Endothelial cell of umbilical vein (primary cell): ENCODE results near the gene CSK. TPM values are rescaled to one million over a fixed set of nuclear protein-coding genes. Genes with fewer than 3 reads are reported as not detected.

Experiments
- BruUV-seq: library from RNA; stranded (reverse); fragments of 400-500 nt; replicated peaks from 2 replicates; lab custom pipeline; 2021; lab: Mats Ljungman, UMichigan
- CTCF ChIA-PET: fragments of 300-600, 350-600 bp; sonication (Branson Sonifier 250); formaldehyde crosslinking; loops from one replicate; lab custom pipeline; 2021; ENCODE audit warnings: antibody characterized with exemption, inconsistent platforms; lab: Charles Lee
- POLR2A ChIA-PET: fragments of 300-600, 350-600 bp; sonication (Branson Sonifier 250); formaldehyde crosslinking; loops from one replicate; lab custom pipeline; 2021; ENCODE audit warnings: antibody characterized with exemption, inconsistent platforms; lab: Charles Lee
- DNase-seq: peaks from one replicate; pipeline ENCODE4 v3.0.0-alpha.2; 2011; ENCODE audit warnings: low read depth, low spot score
- FAIRE-seq: peaks from 2 replicates; lab custom pipeline; 2011; peaks lifted over from hg19 to GRCh38; lab: Jason Lieb, UNC
- H2AFZ ChIP-seq: 2 replicates; pipeline ENCODE4 v1.6.0; 2012; ENCODE audit warnings: low read depth, low read length, control low read depth, inconsistent platforms
- H3K27ac ChIP-seq: 2 replicates; pipeline ENCODE4 v1.5.1; 2011; ENCODE audit warnings: low read depth, mild to moderate bottlenecking, control low read depth, low read length, moderate library complexity; ENCODE audit not compliant: insufficient read depth
- H3K27me3 ChIP-seq, 2 experiments: 2 replicates each; pipeline versions ENCODE4 v1.6.0 to v1.6.1; 2011; ENCODE audit warnings: low read length in 2 of 2, mixed read lengths in 1 of 2; ENCODE audit not compliant: control insufficient read depth in 2 of 2, insufficient read depth in 2 of 2
- H3K36me3 ChIP-seq, 2 experiments: 2 replicates in 1 of 2; 3 replicates in 1 of 2; pipeline ENCODE4 v1.5.1; 2011; ENCODE audit warnings: low read length in 2 of 2, mild to moderate bottlenecking in 1 of 2, moderate library complexity in 1 of 2; ENCODE audit not compliant: control insufficient read depth in 2 of 2, insufficient read depth in 2 of 2; ENCODE audit errors: extremely low read depth in 1 of 2
- H3K4me1 ChIP-seq: 3 replicates; pipeline ENCODE4 v1.5.1; 2011; ENCODE audit warnings: mild to moderate bottlenecking, low read length; ENCODE audit not compliant: control insufficient read depth, insufficient read depth; ENCODE audit errors: extremely low read depth
- H3K4me2 ChIP-seq: 2 replicates; pipeline ENCODE4 v1.6.1; 2011; ENCODE audit warnings: low read length, control low read depth, mixed read lengths; ENCODE audit not compliant: insufficient read depth
- H3K4me3 ChIP-seq, 3 experiments: fragments of 200-600 bp in 1 of 3; sonication (generic), shearing (Covaris generic) in 1 of 3; replicated peaks in 1 of 3; 2 replicates each; pipeline ENCODE4 v1.5.1; 2011 to 2016; ENCODE audit warnings: control low read depth in 3 of 3, low read length in 3 of 3, mild to moderate bottlenecking in 2 of 3, inconsistent platforms in 1 of 3, low read depth in 1 of 3, moderate library complexity in 1 of 3; ENCODE audit not compliant: insufficient read depth in 1 of 3
- H3K79me2 ChIP-seq: 2 replicates; pipeline ENCODE4 v1.6.0; 2012; ENCODE audit warnings: low read length, inconsistent platforms; ENCODE audit not compliant: control insufficient read depth, insufficient read depth
- H3K9ac ChIP-seq: replicated peaks from 2 replicates; pipeline ENCODE3; 2011; ENCODE audit warnings: low read length, control low read depth; ENCODE audit not compliant: insufficient read depth; ENCODE audit errors: extremely low read depth
- H3K9me1 ChIP-seq: replicated peaks from 3 replicates; pipeline ENCODE4 v1.6.0; 2011; ENCODE audit warnings: mild to moderate bottlenecking, low read length; ENCODE audit not compliant: control insufficient read depth, insufficient read depth; ENCODE audit errors: extremely low read depth
- H3K9me3 ChIP-seq: replicated peaks from 2 replicates; pipeline ENCODE4 v1.5.1; 2012; ENCODE audit warnings: low read length, inconsistent platforms; ENCODE audit not compliant: control insufficient read depth, insufficient read depth
- H4K20me1 ChIP-seq: replicated peaks from 2 replicates; pipeline ENCODE3; 2011; ENCODE audit warnings: mild to moderate bottlenecking, low read length; ENCODE audit not compliant: control insufficient read depth, insufficient read depth; ENCODE audit errors: extremely low read depth
- EZH2 ChIP-seq: IDR thresholded peaks from 2 replicates; pipeline ENCODE4 v1.6.1; 2012; ENCODE audit warnings: borderline replicate concordance, low read depth, mild to moderate bottlenecking, moderate library complexity, low read length, inconsistent platforms; ENCODE audit not compliant: severe bottlenecking
- FOS ChIP-seq: IDR thresholded peaks from 2 replicates; pipeline ENCODE4 v1.6.1; 2011; ENCODE audit warnings: mild to moderate bottlenecking, low read length, moderate library complexity, borderline replicate concordance; ENCODE audit not compliant: insufficient read depth
- GATA2 ChIP-seq: IDR thresholded peaks from 2 replicates; pipeline ENCODE4 v1.7.0; 2011; ENCODE audit warnings: low read depth, mild to moderate bottlenecking, moderate library complexity, mixed read lengths, low read length; ENCODE audit not compliant: insufficient read length, insufficient read depth
- JUN ChIP-seq: IDR thresholded peaks from 2 replicates; pipeline ENCODE4 v1.6.1; 2011; ENCODE audit warnings: borderline replicate concordance, low read depth; ENCODE audit not compliant: insufficient read length, insufficient read depth
- POLR2AphosphoS5 ChIP-seq: IDR thresholded peaks from 2 replicates; pipeline ENCODE4 v1.6.1; 2012; ENCODE audit warnings: low read depth, mild to moderate bottlenecking, control low read depth, low read length, moderate library complexity; ENCODE audit not compliant: insufficient read depth
- dilution Hi-C: fragments of 300-500 bp; cut with MboI; formaldehyde crosslinking; loops from one replicate; pipeline ENCODE4 v1.15.0; 2019; ENCODE audit warnings: low sequenced_read_pairs; ENCODE audit not compliant: extremely low pct_ligation_motif_present
- intact Hi-C: fragments of 100-400 bp; cut with micrococcal nuclease; formaldehyde crosslinking; loops from one replicate; pipeline ENCODE4 v1.10.0; 2022
- polyA plus RNA-seq, 4 experiments: library from polyadenylated mRNA; depleted of rRNA in 3 of 4; stranded (reverse) in 3 of 4; unstranded in 1 of 4; fragments of >200 nt; gene quantifications; 2 replicates each; pipeline versions ENCODE4 v1.2.1 to v1.2.3, GENCODE V29; 2011 to 2012; ENCODE audit warnings: missing spikeins in 1 of 4
- total RNA-seq: library from RNA; stranded (reverse); gene quantifications from 2 replicates; pipeline ENCODE4 v1.2.3, GENCODE V29; 2021
- TF ChIP-seq, protein P1 (sequence below): IDR thresholded peaks from 2 replicates; pipeline ENCODE4 v1.6.1; 2011; ENCODE audit not compliant: insufficient read depth, insufficient read length
- TF ChIP-seq, protein P2 (sequence below), 2 donors: IDR thresholded peaks; 1 replicate in 1 of 2; 2 replicates in 1 of 2; pipeline ENCODE4 v1.5.1; 2011; ENCODE audit warnings: low read length in 2 of 2, mild to moderate bottlenecking in 2 of 2, moderate library complexity in 2 of 2, control low read depth in 1 of 2, inconsistent platforms in 1 of 2, low read depth in 1 of 2; ENCODE audit not compliant: insufficient read depth in 1 of 2; ENCODE audit errors: extremely low read depth in 1 of 2

The CSK gene
- total and polyA plus RNA-seq, 2 donors (not counting 3 experiments of a cell fraction or from before 2014, with no cell fraction given), result 41.2 to 104 TPM

DNA sequence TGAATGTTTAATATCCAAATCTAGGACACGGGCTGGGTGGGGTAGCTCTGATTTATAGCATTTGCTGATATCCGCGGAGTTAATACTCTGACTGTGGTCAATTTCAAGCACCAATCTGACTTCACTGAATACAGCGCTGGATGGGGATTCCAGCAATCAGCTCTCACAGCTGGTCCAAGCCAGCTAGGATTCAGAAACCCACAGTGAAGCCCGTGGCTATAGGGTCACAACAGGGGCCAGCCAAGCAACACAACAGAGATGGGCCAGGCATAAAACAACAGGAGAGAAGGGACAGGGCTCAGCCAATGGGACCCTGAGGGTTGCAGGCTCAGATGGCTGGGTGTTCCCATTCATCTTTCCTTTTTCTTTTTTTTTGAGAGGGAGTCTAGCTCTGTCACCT lies 25.4 kb downstream of the CSK start:
- no peaks in the 10 kb centered on the region for H3K27me3 ChIP-seq
- H3K4me1 ChIP-seq, result no peaks in the 10 kb centered on the region
- no TSS peak for BruUV-seq
- FAIRE-seq (no peak), DNase-seq (no peak)
- peaks cover 0 to 10% of the 10 kb centered on the region in 2 experiments for H3K36me3 ChIP-seq
- H3K4me3 ChIP-seq, result no peak overlapping the region
- H3K9me1 ChIP-seq, result no peaks in the 10 kb centered on the region
- H2AFZ ChIP-seq, result no peak overlapping the region
- POLR2A ChIA-PET, result no interaction called here
- dilution Hi-C loops, result no loop called here
- H3K4me2 ChIP-seq, result no peak overlapping the region
- H3K79me2 ChIP-seq, result no peaks in the 10 kb centered on the region
- H3K9me3 ChIP-seq, result no peaks in the 10 kb centered on the region
- intact Hi-C loops, result no loop called here
- no peak overlapping the region for H3K27ac ChIP-seq
- TF ChIP-seq, protein P1, sequence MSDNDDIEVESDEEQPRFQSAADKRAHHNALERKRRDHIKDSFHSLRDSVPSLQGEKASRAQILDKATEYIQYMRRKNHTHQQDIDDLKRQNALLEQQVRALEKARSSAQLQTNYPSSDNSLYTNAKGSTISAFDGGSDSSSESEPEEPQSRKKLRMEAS, result no peak
- TF ChIP-seq EZH2 (no peak), POLR2AphosphoS5 (no peak), GATA2 (no peak), JUN (no peak), FOS (no peak)
- TF ChIP-seq, protein P2, sequence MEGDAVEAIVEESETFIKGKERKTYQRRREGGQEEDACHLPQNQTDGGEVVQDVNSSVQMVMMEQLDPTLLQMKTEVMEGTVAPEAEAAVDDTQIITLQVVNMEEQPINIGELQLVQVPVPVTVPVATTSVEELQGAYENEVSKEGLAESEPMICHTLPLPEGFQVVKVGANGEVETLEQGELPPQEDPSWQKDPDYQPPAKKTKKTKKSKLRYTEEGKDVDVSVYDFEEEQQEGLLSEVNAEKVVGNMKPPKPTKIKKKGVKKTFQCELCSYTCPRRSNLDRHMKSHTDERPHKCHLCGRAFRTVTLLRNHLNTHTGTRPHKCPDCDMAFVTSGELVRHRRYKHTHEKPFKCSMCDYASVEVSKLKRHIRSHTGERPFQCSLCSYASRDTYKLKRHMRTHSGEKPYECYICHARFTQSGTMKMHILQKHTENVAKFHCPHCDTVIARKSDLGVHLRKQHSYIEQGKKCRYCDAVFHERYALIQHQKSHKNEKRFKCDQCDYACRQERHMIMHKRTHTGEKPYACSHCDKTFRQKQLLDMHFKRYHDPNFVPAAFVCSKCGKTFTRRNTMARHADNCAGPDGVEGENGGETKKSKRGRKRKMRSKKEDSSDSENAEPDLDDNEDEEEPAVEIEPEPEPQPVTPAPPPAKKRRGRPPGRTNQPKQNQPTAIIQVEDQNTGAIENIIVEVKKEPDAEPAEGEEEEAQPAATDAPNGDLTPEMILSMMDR (IDR thresholded peaks at IDR 0.05; ENCODE audit: extremely low read depth in 1 of 2, insufficient read depth in 1 of 2, low read depth in 1 of 2, low read length in 2 of 2), result no peak
- H4K20me1 ChIP-seq, result no peaks in the 10 kb centered on the region
- no peak overlapping the region for H3K9ac ChIP-seq
- CTCF ChIA-PET, result interaction anchor here (1.2 to 2.1 kb wide), 4 partner anchors 8 to 175 kb away, joined by 3 to 7 read pairs (median 6); no protein-coding TSS in a partner anchor
